Stimulated activated CD4-positive, alpha-beta T cell treated with anti-CD3 and anti-CD28 coated beads, TNF-alpha, amount 100 ng/mL, for 48 hours (primary cell): ENCODE measurements around the gene OR2F2.

Source experiments
- DNase-seq, 3 donors: peaks; one replicate each; pipeline ENCODE4 v3.0.0-alpha.2; 2020; ENCODE audit warnings: low read depth in 3 of 3

The OR2F2 gene

GRCh38 chr7:143934526-143935325, at the start of gene OR2F2:
Gene OR2F2, plus strand, starts transcription at chr7:143935233. Its CDS starts 0 bp downstream, at chr7:143935233.
- DNase-seq, result no peak

DNA sequence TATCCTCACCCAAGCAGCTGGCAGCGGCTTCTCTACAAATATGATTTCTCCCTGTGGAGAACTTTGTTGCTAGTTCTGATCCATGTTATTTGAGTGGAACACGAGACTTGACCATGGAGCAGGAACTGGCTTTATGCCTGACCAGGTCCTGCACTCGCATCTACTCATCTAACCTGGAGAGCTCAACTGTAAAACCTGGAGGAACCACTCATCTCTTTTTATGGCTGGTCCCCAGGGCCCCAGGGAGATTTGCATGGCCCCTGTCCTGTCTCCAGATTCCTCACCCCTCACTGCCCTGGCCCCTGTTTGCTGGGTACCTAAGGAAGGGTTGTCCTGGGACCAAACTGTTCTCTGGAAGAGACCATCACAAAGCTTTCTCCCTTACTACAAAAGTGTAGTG, 49.1 kb upstream of the OR2F2 start:
- no peak for DNase-seq

GRCh38 chr7:143886826-143887477, 48.1 kb upstream of the OR2F2 start:
- DNase-seq, result no peak

- no peak for DNase-seq
Observed at GRCh38 chr7:143889068-143889467, 46.0 kb upstream of the OR2F2 start.

DNA sequence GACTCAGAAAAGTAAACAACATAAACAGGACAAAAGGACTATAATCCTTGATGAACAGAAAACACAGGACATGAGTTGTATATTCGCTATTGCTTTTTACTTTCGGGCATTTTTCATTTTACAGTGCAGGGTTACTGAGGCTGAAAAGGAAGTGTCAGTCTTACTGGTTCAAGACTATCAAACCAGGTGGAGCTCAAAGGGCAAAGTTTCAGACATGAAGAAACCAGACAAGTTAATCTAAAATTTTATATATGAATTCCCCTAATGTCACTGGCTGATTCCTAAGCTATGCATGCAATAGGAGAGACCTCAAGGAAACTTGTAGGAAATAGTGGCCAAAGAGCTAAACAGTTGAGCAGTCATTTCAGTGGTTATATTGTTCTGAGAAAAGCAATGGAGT, 44.5 kb upstream of the OR2F2 start:
- DNase-seq, result no peak

DNA sequence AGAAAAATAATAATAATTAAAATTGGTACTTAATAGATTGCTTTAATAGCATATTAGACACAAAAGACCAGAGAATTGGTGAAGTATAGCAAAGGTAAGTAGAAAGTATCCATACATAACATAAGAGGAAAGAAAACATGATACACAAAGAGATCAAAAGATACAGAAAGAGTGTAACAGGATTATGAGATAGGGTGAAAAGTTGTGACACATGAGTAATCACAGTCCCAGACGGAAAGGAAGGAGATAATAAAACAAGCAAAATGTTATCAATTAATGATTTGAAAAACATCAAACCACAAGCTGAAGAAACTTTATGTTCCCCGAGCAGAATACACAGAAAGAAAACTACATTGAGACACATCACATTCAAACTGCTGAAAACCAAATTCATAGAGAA, 43.6 kb upstream of the OR2F2 start:
- DNase-seq, result no peak

- DNase-seq, result no peak
Observed at GRCh38 chr7:143892527-143893300, 42.3 kb upstream of the OR2F2 start.

DNA sequence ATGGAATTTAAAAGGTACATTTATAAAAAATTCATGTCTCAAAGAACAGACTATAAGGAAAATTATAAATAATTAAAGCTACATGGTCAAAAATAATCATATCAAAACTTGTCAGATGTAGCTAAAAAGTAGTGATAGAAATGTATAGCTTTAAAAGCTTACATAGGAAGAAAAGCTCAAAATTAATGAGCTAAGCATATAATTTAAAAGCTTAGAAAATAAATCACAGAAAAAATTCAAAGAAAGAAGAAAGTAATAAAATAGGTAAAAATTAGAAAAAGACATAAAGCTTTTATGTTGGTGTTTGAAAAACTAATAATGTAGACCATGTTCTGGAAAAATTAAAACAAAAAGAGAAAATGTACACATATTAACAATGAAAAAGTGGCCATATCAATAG, 38.4 kb upstream of the OR2F2 start:
- DNase-seq, result no peak

DNA sequence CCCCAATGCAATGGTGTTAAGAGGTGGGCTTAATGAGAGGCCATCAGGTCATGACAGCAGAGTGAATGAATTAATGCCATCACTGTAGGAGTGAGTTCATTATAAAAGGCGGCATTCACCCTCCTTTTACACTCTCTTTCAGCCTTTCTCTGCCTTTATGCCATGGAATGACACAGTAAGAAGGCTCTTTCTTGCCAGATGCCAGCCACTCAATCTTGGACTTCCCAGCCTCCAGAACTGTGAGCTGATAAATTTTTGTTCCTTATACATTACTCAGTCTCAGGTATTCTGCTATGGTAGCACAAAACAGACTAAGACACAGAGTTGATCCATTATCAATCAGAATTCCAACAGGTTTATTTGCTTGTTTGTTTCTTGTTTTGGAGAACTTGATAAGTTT, 36.2 kb upstream of the OR2F2 start:
- DNase-seq, result no peak

DNA sequence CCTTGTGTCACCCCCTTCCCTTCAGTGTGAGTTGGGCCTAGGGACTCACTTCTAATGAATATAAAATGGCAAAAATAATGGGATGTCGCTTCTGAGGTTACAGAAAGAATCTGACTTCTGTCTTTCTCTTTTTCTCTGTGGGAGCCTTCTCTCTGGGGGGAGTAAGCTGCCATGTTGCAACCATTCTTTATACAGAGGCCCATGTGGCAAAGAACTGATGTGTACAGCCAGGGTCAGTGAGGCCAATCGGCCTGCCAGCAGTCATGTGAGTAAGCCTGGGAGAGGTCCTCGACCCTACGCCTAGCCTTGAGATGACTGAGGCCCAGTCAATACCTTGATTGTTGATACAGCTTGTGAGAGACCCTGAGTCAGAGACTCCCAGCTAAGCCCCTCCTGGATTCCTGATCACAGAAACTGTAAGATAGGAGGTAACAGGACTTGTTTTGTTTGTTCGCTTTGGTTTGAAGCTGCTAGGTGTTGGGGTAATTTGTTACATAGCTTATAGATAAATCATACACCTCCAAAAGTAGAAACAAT, 34.7 kb upstream of the OR2F2 start:
- DNase-seq, result no peak

GRCh38 chr7:143901332-143901667, 33.7 kb upstream of the OR2F2 start:
- DNase-seq, result no peak

- peak; percentile 78 to 96 (median 79) for DNase-seq
Observed at GRCh38 chr7:143901668-143902331, 33.2 kb upstream of the OR2F2 start, which contains the start of gene TCAF1. Gene TCAF1, minus strand, starts transcription at chr7:143902176. Its CDS starts 25,568 bp downstream, at chr7:143876608.

DNA sequence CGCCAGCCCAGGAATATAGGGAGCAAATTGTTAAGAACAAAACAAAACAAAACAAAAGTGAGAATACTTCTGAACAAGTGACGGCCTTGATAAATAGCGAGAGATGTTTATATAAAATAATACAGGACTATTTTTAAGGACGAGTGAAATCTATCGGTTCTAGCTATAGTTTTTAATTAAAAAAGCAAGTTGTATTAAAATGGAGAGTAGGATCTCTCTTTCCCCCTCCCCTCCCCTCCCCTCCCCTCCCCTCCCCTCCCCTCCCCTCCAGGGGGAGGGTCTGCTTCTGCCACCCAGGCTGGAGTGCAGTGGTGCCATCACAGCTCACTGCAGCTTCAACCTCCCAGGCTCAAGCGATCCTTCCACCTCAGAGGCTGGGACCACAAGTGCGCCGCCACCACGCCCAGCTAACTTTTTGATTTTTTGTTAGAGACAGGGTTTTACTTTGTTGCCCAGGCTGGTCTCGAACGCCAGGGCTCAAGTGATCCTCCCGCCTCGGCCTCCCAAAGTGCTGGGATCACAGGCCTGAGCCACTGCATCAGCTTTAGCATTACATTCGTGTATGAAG, 32.6 kb upstream of the OR2F2 start:
- no peak for DNase-seq

- no peak for DNase-seq
Observed at GRCh38 chr7:143905509-143905908, 29.5 kb upstream of the OR2F2 start.

DNA sequence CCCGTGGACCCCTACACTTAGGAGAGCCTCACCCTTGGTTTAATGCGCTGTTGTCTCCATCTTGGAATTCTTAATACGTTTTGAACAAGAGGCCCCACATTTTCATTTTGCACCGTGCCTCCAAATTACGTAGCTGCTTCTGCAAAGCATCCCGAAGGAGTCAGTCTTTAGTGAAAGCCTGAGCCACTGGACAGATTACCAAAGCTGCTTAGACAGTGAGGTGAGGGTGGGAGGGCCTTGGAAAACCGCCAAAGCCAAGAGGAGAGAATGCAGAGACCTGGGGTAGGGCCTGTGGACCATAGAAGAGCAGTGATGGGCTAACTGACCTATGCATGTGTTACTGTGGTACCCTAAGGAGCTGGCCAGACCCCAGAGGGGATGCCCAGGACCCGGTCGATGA, 28.9 kb upstream of the OR2F2 start:
- DNase-seq, result no peak

DNA sequence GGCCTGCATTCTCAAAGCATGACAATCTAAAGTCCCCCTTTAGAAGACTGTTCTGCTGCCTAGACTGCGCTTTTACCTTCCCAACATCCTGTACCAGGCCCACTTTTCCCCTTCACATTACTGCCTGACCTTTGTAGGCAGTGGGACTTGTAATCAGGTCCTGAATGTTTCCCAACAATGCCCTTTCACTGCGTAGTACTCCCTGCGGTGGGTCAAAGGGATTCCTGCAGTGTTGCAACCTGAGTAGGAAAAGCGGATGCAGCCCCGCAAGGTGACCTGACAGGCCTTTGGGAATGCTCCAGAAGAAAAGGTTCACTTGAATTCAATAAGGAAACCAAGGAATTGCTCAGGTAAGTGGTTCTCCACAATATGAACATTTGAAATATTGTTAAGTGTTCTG, 28.1 kb upstream of the OR2F2 start:
- DNase-seq, result no peak

GRCh38 chr7:143908120-143908519, 26.9 kb upstream of the OR2F2 start:
- no peak for DNase-seq

- DNase-seq, result no peak
Observed at GRCh38 chr7:143909863-143910262, 25.2 kb upstream of the OR2F2 start.

DNA sequence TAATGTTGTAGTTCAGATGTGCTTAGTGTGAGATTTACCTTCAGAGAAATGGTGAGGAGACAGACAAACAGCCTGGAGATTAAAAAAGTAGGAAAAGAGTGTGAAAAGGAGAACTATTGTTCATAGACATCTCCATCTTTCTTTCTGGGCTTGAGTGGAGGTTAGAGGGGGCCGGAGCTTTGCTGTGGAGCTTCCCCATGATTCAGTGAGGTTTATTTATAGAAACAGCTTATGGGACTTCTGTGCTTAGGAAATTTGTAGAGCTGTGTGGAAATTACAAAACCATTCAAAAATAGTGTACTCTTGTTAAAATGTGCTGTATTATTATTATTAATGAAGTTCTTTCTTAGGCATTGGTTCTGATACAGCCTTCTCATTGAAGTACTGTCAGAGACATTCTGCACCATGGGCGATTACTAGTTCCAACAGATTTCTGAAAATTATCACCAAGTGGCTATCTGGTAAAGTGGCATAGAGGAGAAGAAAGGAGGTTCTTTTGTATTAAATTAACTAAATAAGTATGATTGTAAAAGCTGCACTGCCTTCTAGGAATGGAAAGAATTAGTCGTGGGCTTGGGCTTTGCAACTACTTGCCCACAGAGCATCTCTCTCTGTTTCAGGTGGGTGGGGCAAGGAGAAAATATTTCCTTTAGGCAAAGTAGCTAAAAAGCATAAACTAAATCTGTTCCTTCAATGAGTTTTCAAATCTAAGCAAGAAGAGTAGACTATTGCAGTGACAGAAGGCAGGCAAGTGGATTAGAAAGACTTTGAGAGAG, 24.4 kb upstream of the OR2F2 start:
- DNase-seq, result no peak

- DNase-seq, result no peak
Observed at GRCh38 chr7:143913945-143914615, 21.0 kb upstream of the OR2F2 start.
